Fibroblast of mammary gland (primary cell): Measurements from ENCODE around the gene HERC6.
"Not testable (repeated sequence)": the region's sequence is repeated elsewhere in the genome, so short reads cannot be mapped to it uniquely, and the experiment has no call there.

Experiments used
- DNase-seq: peaks from one replicate; pipeline ENCODE4 v3.0.0-alpha.2; 2010; ENCODE audit warnings: low read depth
- H3K4me3 ChIP-seq: 2 replicates; pipeline ENCODE4 v1.5.1; 2011; ENCODE audit warnings: low read depth, mild to moderate bottlenecking, low read length, moderate library complexity; ENCODE audit not compliant: control insufficient read depth
- TF ChIP-seq, protein P1 (sequence below): conservative IDR thresholded peaks from 2 replicates; pipeline ENCODE4 v1.5.1; 2011; ENCODE audit warnings: low read depth, low read length, inconsistent platforms; ENCODE audit not compliant: control insufficient read depth, insufficient read depth

HERC6 gene

DNA sequence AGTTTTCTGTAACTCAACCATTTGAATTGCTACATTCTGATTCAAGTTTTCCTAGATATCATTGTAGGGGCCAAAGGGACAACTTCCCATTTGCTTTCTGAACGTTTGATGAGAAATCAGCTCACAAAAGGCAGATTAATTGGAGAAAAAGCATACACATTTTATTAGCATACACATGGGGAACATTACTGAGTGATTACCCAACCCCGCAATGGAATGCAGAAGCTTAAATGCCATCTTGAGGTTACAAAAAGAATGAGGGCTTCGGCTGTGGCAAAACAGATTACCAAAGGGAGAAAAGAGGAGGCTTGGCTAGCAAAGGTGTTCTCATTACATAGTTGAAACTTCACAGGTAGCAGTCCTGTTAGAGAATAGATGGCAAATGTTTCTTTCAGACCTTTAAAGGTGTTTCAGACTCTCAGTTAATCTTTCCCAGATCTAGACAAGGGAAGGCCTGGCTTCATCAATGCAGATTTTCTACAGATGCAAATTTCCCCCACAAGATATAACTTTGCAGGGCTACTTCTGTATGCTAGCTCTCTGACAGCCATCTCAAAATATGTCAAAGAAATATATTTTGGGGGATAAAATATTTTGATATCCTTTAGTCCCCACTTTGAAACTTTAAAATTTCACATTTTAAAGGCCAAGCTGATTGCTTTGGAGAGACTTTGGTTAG lies 26.5 kb upstream of the HERC6 start:
- no peak overlapping the region for H3K4me3 ChIP-seq
- TF ChIP-seq, protein P1, sequence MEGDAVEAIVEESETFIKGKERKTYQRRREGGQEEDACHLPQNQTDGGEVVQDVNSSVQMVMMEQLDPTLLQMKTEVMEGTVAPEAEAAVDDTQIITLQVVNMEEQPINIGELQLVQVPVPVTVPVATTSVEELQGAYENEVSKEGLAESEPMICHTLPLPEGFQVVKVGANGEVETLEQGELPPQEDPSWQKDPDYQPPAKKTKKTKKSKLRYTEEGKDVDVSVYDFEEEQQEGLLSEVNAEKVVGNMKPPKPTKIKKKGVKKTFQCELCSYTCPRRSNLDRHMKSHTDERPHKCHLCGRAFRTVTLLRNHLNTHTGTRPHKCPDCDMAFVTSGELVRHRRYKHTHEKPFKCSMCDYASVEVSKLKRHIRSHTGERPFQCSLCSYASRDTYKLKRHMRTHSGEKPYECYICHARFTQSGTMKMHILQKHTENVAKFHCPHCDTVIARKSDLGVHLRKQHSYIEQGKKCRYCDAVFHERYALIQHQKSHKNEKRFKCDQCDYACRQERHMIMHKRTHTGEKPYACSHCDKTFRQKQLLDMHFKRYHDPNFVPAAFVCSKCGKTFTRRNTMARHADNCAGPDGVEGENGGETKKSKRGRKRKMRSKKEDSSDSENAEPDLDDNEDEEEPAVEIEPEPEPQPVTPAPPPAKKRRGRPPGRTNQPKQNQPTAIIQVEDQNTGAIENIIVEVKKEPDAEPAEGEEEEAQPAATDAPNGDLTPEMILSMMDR = no peak
- peak; percentile 54 for DNase-seq

DNA sequence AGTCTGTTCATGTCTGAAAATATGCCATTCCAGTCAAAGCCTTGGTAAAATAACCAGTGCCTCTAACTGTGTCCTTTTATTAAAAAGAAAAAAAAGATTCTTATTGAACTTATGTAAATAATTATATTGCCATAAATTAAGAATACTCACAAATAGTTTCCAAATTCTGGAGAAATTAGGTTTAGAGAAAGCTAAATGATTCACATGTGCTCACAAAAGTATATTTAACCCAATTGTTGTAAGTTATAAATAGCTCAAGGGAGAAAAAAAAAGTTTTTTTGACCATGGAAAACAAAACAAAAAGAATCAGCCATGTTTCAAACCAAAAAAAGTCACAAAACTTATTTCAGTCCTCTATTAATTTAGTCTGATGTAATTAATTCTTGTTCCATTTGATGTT lies 25.3 kb upstream of the HERC6 start:
- no peak overlapping the region for H3K4me3 ChIP-seq
- no peak for DNase-seq
- TF ChIP-seq, protein P1 = no peak

DNA sequence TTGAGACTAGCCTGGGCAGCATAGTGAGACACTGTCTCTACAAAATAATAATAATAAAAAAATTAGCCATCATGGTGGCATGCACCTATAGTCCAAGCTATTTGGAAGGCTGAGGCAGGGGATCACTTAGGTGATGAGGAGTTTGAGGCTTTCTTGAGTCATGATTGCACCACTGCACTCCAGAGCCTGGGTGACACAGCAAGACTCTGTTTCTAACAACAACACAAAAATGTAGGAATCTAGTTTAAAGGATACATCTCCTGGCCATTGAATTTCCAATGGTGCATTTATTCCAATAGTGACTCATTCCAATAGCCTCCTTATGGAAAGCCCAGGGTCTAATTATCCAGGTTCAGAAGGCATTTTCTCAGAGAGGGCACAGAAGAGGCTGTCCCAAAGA lies 21.9 kb upstream of the HERC6 start:
- TF ChIP-seq, protein P1 = no peak
- H3K4me3 ChIP-seq = no peak overlapping the region
- DNase-seq = peak; percentile 30

DNA sequence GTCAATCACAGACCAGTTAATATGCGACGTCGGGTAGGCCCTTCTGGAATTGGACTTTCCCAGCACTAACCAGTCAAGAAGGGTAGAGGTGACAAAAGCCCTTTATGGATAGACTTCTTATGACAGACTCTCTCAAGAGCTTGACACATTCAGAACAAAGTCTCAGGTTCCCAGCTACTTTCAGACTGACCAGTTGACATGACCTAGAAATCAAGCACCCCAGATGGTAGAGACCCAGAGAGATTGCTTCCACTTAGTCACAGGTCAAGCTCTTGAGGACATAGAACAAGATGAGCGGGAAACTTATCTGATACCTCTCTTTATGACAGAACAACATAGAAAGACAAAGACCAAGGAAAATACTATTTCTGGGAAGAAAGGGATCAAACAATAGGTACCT lies 21.4 kb upstream of the HERC6 start:
- DNase-seq = no peak
- H3K4me3 ChIP-seq = no peak overlapping the region
- TF ChIP-seq, protein P1 = no peak

DNA sequence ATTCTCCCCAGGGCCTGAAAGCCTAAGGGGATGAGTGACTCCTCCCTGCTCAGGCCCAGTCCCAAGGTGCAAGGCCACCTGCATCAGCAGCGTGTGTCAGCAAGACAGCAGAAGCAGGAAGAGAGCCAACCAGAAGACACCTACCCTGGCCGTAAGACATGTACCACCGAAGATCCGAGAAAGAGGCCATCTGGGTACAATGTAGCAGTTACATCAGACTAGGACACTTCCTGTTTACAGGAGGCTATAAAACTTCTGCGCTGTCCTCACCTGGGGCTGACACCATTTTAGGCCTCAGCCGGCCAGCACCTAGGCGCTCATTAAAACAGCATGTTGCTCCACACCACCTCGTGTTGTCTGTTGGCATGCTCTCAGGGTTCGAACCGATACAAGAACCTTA lies 19.1 kb upstream of the HERC6 start:
- TF ChIP-seq, protein P1 = no peak
- no peak overlapping the region for H3K4me3 ChIP-seq
- DNase-seq = no peak

DNA sequence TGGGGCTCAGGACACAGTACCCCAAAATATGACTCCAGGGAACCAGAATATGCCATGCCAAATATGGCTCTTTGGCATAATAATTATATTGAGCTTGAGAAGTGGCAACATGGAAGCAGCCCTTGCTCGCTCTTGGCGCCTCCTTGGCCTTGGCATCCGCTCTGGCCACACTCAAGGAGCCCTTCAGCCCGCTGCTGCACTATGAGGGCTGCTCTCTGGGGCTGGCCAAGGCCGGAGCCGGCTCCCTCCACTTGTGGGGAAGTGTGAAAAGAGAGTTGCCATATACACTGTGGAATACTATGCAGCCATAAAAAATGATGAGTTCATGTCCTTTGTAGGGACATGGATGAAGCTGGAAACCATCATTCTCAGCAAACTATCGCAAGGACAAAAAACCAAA lies 18.4 kb upstream of the HERC6 start:
- no peak overlapping the region for H3K4me3 ChIP-seq
- TF ChIP-seq, protein P1 = no peak
- DNase-seq = no peak

DNA sequence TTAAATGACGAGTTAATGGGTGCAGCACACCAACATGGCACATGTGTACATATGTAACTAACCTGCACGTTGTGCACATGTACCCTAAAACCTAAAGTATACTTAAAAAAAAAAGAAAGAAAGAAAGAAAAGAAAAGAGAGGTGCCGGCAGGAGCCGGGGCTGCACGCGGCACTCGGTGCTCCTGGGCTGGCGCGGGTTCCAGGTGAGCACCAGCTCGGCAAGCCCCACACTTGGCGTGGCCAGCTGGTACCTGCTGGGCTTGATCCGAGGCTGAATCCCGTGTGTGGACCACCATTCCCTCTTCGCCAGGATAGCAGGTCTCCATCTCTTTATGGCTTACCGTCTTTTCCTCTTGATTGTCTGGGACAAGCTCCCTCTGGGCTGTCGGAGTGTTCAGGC lies 17.9 kb upstream of the HERC6 start:
- TF ChIP-seq, protein P1 = no peak
- no peak for DNase-seq
- no peak overlapping the region for H3K4me3 ChIP-seq

DNA sequence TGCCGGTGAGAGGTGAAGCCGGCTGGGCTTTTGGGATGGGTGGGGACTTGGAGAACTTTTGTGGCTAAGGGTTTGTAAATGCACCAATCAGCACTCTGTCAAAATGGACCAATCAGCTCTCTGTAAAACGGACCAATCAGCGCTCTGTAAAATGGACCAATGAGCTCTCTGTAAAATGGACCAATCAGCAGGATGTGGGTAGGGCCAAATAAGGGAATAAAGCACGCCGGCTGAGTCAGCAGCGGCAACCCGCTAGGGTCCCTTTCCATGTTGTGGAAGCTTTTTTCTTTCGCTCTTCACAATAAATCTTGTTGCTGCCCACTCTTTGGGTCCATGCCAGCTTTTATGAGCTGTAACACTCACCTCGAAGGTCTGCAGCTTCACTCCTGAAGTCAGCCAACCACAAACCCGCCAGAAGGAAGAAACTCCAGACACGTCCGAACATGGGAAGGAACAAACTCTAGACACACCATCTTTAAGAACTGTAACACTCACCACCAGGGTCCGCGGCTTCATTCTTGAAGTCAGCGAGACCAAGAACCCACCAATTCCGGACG lies 17.4 kb upstream of the HERC6 start:
- not testable (repeated sequence) for DNase-seq, H3K4me3 ChIP-seq
